Measurements from ENCODE around the gene PDE4D. TPM values are rescaled to one million over a fixed set of nuclear protein-coding genes. Genes with fewer than 3 reads are reported as not detected.

Gene PDE4D
- total and polyA plus RNA-seq, 8 donors, result 1.5 to 7.1 (median 3.1) TPM

- Histone ChIP-seq H3K9me3 (no peaks in the 10 kb centered on the region), H3K4me3 (no peak overlapping the region), H3K27me3 (no peaks in the 10 kb centered on the region), H3K4me1 (no peaks in the 10 kb centered on the region), H3K27ac (no peak overlapping the region), H3K36me3 (no peaks in the 10 kb centered on the region)
- DNase-seq (no peak), FAIRE-seq (peak; percentile 29), ATAC-seq (peak in 2 of 4 donors; percentile 35 to 43)
- TF ChIP-seq, protein P1, sequence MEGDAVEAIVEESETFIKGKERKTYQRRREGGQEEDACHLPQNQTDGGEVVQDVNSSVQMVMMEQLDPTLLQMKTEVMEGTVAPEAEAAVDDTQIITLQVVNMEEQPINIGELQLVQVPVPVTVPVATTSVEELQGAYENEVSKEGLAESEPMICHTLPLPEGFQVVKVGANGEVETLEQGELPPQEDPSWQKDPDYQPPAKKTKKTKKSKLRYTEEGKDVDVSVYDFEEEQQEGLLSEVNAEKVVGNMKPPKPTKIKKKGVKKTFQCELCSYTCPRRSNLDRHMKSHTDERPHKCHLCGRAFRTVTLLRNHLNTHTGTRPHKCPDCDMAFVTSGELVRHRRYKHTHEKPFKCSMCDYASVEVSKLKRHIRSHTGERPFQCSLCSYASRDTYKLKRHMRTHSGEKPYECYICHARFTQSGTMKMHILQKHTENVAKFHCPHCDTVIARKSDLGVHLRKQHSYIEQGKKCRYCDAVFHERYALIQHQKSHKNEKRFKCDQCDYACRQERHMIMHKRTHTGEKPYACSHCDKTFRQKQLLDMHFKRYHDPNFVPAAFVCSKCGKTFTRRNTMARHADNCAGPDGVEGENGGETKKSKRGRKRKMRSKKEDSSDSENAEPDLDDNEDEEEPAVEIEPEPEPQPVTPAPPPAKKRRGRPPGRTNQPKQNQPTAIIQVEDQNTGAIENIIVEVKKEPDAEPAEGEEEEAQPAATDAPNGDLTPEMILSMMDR (IDR thresholded peaks at IDR 0.05), result no peak
- 86 to 87% methylated on average over 3 of the region's 3 CpGs for WGBS, 2 donors
- intact Hi-C loops (cut with DNase I), result no loop called here
Measured at GRCh38 chr5:59020611-59021285, 872.8 kb downstream of the PDE4D start.

GRCh38 chr5:59019078-59019477 is 874.4 kb downstream of the PDE4D start:
- intact Hi-C loops (cut with DNase I), result no loop called here
- TF ChIP-seq, protein P1 (IDR thresholded peaks at IDR 0.05), result no peak
- no peaks in the 10 kb centered on the region for H3K9me3 ChIP-seq
- no peaks in the 10 kb centered on the region for H3K27me3 ChIP-seq
- H3K4me1 ChIP-seq, result no peaks in the 10 kb centered on the region
- 59 to 77% methylated on average over 1 of the region's 1 CpG for WGBS, 2 donors
- H3K4me3 ChIP-seq, result no peak overlapping the region
- FAIRE-seq, result no peak
- no peaks in the 10 kb centered on the region for H3K36me3 ChIP-seq
- H3K27ac ChIP-seq, result no peak overlapping the region
- DNase-seq, result no peak
- ATAC-seq, result no peak

DNA sequence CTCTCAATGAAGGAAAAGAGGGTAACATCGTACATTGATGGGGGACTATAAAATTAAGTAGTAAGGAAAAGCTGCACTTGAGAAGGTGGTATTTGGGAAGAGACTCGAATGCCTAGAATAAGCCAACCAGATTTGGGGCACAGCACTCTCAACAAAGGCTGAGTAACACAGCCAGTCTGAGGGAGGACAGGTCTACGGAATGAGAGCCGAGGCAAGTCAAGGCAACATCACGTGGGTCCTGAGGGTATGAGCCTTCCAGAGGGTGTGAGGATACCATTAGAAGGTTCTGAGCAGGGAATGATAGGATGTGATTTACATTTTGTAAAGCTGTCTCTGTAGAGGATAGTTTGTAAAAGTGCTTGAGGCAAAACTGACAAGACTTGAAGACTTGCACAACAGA is 876.6 kb downstream of the PDE4D start:
- Histone ChIP-seq H3K4me3 (no peak overlapping the region), H3K27me3 (no peaks in the 10 kb centered on the region), H3K27ac (no peak overlapping the region), H3K4me1 (no peaks in the 10 kb centered on the region), H3K36me3 (no peaks in the 10 kb centered on the region), H3K9me3 (no peaks in the 10 kb centered on the region)
- intact Hi-C loops (cut with DNase I), result no loop called here
- WGBS, 2 donors, result 90 to 91% methylated on average over 5 of the region's 5 CpGs
- TF ChIP-seq, protein P1 (IDR thresholded peaks at IDR 0.05), result no peak
- FAIRE-seq, result no peak
- no peak for ATAC-seq
- DNase-seq, result no peak

- intact Hi-C loops (cut with DNase I), result no loop called here
- DNase-seq, result no peak
- no peaks in the 10 kb centered on the region for H3K9me3 ChIP-seq
- H3K4me1 ChIP-seq, result no peaks in the 10 kb centered on the region
- H3K27ac ChIP-seq, result no peak overlapping the region
- no peaks in the 10 kb centered on the region for H3K36me3 ChIP-seq
- no peak for ATAC-seq
- no peaks in the 10 kb centered on the region for H3K27me3 ChIP-seq
- TF ChIP-seq, protein P1 (IDR thresholded peaks at IDR 0.05), result no peak
- no peak for FAIRE-seq
- no peak overlapping the region for H3K4me3 ChIP-seq
Measured at GRCh38 chr5:59008816-59009473, 884.6 kb downstream of the PDE4D start.

GRCh38 chr5:59007460-59008063 is 886.0 kb downstream of the PDE4D start:
- DNase-seq (no peak), FAIRE-seq (peak; percentile 76), ATAC-seq (peak in 2 of 4 donors; percentile 50 to 51)
- no peak overlapping the region for H3K27ac ChIP-seq
- H3K4me1 ChIP-seq, result no peaks in the 10 kb centered on the region
- no peaks in the 10 kb centered on the region for H3K36me3 ChIP-seq
- H3K4me3 ChIP-seq, result no peak overlapping the region
- WGBS, 2 donors, result 5% methylated on average over 2 of the region's 2 CpGs
- TF ChIP-seq, protein P1 (IDR thresholded peaks at IDR 0.05), result peak in 2 of 4 donors; percentile 13 to 25
- intact Hi-C loops (cut with DNase I), result no loop called here
- H3K9me3 ChIP-seq, result no peaks in the 10 kb centered on the region
- no peaks in the 10 kb centered on the region for H3K27me3 ChIP-seq

Measured in pancreas (tissue), 10 donors.